Stimulated activated CD8-positive, alpha-beta memory T cell treated with anti-CD3 and anti-CD28 coated beads, Interleukin-12 subunit alpha, Interleukin-12 subunit beta, amount 100 ng/mL, for 1 hour (primary cell): ENCODE results near the gene KRTCAP2.
"Not testable (repeated sequence)": the region's sequence is repeated elsewhere in the genome, so short reads cannot be mapped to it uniquely, and the experiment has no call there.

Source experiments
- DNase-seq: peaks from one replicate; pipeline ENCODE4 v3.0.0-alpha.2; 2020; ENCODE audit warnings: low read depth

The KRTCAP2 gene

GRCh38 chr1:155199792-155200191, 26.7 kb upstream of the KRTCAP2 start:
- DNase-seq = no peak

GRCh38 chr1:155198547-155198906, 25.4 kb upstream of the KRTCAP2 start:
- DNase-seq = no peak

GRCh38 chr1:155197901-155198546, 24.9 kb upstream of the KRTCAP2 start:
- no peak for DNase-seq

GRCh38 chr1:155196893-155197638, 24.0 kb upstream of the KRTCAP2 start:
- DNase-seq = no peak

- no peak for DNase-seq
Measured at GRCh38 chr1:155196103-155196892, 23.2 kb upstream of the KRTCAP2 start.

- DNase-seq = no peak
Measured at GRCh38 chr1:155195201-155196102, 22.3 kb upstream of the KRTCAP2 start.

- not testable (repeated sequence) for DNase-seq
Measured at GRCh38 chr1:155193991-155194240, 20.8 kb upstream of the KRTCAP2 start.

- DNase-seq = no peak
Measured at GRCh38 chr1:155193275-155193990, 20.3 kb upstream of the KRTCAP2 start.

GRCh38 chr1:155192346-155193274, 19.5 kb upstream of the KRTCAP2 start:
- DNase-seq = no peak

- no peak for DNase-seq
Measured at GRCh38 chr1:155191904-155192303, 18.8 kb upstream of the KRTCAP2 start.

GRCh38 chr1:155189926-155190325, 16.8 kb upstream of the KRTCAP2 start:
- not testable (repeated sequence) for DNase-seq

GRCh38 chr1:155188268-155188667, 15.2 kb upstream of the KRTCAP2 start:
- no peak for DNase-seq

- no peak for DNase-seq
Measured at GRCh38 chr1:155187456-155187891, 14.4 kb upstream of the KRTCAP2 start.

GRCh38 chr1:155186794-155187455, 13.8 kb upstream of the KRTCAP2 start:
- no peak for DNase-seq

GRCh38 chr1:155186067-155186793, 13.1 kb upstream of the KRTCAP2 start:
- DNase-seq = no peak

GRCh38 chr1:155185783-155186066, 12.6 kb upstream of the KRTCAP2 start:
- DNase-seq = no peak

- DNase-seq = no peak
Measured at GRCh38 chr1:155184835-155185782, 12.0 kb upstream of the KRTCAP2 start.

GRCh38 chr1:155184351-155184811, 11.3 kb upstream of the KRTCAP2 start:
- DNase-seq = no peak
